ENCODE data around the gene THYN1.

Gene THYN1

DNA sequence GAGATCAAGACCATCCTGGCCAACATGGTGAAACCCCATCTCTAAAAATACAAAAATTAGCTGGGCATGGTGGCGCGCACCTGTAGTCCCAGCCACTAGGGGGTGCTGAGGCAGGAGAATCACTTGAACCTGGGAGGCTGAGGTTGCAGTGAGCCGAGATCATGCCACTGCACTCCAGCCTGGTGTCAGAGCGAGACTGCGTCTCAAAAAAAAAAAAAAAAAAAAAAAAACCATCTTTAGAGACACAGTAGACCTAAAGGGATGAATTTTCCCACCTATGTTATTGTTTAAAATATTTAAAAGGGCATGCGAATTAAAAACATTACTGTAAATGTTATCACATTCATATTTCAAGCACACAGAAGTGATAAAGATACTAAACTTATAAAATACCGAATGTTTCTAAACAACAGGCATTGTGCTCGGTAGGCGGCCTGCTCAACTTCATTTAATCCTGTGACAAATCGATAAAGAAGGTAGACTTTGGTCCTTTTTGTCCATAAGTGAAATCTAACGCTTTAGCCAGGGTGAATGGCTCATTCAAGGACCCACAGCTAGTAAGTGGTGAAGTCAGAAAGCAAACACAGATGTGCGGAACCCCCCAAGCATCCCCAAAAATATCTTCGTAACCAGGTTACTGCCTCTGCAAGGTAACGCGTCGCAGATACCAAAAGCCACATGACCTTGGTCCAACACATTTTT is 45.5 kb downstream of the THYN1 start:
- DNase-seq: peak; percentile 71

DNA sequence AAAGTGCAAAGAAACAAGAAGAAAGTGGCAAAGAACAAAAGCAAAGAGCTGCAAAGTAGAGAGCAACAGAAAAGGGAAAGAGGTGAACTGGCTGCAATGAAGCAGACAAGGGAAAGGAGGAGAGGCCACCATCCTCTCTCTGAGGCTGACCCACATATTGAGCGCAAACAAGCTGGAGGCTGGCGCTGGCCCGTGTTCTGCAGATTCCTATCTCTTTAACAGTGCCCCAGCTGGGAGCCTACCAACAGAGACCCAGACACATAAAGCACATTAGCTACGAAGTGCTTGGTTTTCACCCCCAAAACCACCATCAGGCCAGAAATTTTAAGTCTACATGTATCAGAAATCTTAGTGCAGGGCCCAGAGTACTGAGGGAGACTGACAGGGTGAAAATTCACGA is 47.0 kb downstream of the THYN1 start:
- no peak for DNase-seq

DNA sequence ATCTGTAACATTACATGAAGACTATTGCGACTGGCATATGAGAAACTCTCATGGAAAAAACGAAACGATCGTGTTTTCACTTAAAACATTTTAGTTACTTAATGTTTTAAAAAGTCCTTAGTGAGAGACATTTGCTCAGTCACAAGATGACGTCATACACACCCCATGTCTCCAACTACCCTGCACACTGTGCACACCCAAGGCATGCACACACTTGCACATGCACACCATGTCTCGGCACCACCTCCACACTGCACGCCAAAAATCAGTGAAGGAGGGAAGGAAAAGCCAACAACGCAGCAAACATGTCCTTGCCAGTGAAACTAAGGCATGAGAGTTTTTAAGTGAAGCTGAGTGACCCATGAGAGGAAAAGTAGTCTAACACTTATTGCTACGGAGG is 47.4 kb downstream of the THYN1 start:
- no peak for DNase-seq

DNA sequence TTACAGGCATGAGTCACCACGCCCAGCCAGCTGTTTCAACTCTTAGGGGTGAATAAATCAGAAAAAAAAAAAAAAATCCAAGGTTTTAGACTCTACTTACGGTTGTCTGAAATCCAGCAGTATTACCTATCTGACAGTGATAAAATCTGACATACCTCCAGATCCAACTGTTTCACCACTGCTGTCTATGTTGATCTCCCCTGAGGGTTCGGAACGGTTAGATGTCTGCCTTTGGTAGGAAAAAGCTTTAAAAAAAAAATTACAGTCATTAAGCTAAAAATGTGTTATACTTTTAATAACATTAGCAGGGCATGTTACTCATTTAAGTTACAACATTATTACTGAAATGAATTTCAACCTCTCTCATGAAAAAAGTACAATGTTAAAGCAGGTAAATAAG is 50.5 kb downstream of the THYN1 start:
- DNase-seq: no peak

DNA sequence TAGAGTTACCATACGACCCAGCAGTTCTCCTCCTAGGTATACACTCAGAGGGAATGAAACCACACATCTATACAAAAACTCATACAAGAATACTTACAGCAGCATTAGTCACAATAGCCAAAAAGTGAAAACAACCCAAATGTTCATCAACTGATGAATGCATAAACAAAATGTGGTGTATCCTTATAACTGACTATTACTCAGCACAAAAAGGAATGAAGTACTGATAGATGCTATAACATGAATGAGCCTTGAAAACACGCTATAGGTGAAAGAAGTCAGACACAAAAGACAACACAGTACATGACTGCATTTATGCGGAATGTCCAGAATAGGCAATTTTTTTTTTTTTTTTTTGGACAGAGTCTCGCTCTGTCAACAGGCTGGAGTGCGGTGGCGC is 52.5 kb downstream of the THYN1 start:
- no peak for DNase-seq

DNA sequence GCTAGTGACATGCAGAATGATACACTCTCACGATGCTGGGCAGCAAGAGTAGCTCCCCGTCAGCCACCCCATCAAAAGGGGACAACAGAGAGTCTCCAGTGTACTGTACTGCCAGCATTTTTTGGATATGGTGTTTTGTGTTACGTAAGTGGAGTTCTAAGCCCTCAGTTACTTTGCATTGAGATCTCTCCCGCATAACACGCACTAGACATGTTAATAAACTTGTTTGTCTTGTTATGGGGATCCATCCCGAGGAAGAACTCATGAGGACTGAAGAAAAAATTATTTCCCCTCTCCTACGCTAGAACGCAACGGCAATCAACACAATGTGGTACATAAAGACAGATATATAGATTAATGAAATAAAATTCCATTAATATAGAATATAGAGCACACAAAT is 53.6 kb downstream of the THYN1 start:
- no peak for DNase-seq

Measured in hematopoietic multipotent progenitor cell treated with erythropoietin and hydrocortisone succinate and interleukin-3 and kit ligand, for 4 days (in vitro differentiated cells).